GM21515 (cell line): ENCODE results near the gene CDHR2.

Experiments
- ATAC-seq: cut with Tn5 transposase; IDR thresholded peaks from one replicate; pipeline ENCODE4 v1.9.1; 2021; ENCODE audit not compliant: unreplicated experiment

The CDHR2 gene

GRCh38 chr5:176548967-176549444, at the start of gene CDHR2:
Gene CDHR2 (plus strand): TSS chr5:176549342. CDS start chr5:176565353, 16,011 bp downstream.
- ATAC-seq, result no peak

- no peak for ATAC-seq
Observed at GRCh38 chr5:176500511-176500910, 48.6 kb upstream of the CDHR2 start.

GRCh38 chr5:176501333-176501732, 47.8 kb upstream of the CDHR2 start:
- no peak for ATAC-seq

- no peak for ATAC-seq
Observed at GRCh38 chr5:176503496-176503895, 45.6 kb upstream of the CDHR2 start.

- ATAC-seq, result no peak
Observed at GRCh38 chr5:176507911-176508310, 41.2 kb upstream of the CDHR2 start.

- ATAC-seq, result no peak
Observed at GRCh38 chr5:176508603-176509002, 40.5 kb upstream of the CDHR2 start.

- ATAC-seq, result no peak
Observed at GRCh38 chr5:176513788-176514187, 35.4 kb upstream of the CDHR2 start.

- no peak for ATAC-seq
Observed at GRCh38 chr5:176514244-176514950, 34.7 kb upstream of the CDHR2 start.

GRCh38 chr5:176515396-176515795, 33.7 kb upstream of the CDHR2 start:
- no peak for ATAC-seq

- no peak for ATAC-seq
Observed at GRCh38 chr5:176517053-176517661, 32.0 kb upstream of the CDHR2 start.

GRCh38 chr5:176519810-176520720, 29.1 kb upstream of the CDHR2 start:
- ATAC-seq, result no peak

GRCh38 chr5:176521286-176521685, 27.9 kb upstream of the CDHR2 start:
- ATAC-seq, result no peak

GRCh38 chr5:176521699-176522263, 27.4 kb upstream of the CDHR2 start:
- no peak for ATAC-seq

- no peak for ATAC-seq
Observed at GRCh38 chr5:176524138-176524537, 25.0 kb upstream of the CDHR2 start.

- ATAC-seq, result no peak
Observed at GRCh38 chr5:176524987-176525386, 24.2 kb upstream of the CDHR2 start.

GRCh38 chr5:176525677-176526076, 23.5 kb upstream of the CDHR2 start:
- ATAC-seq, result no peak

GRCh38 chr5:176526462-176526861, 22.7 kb upstream of the CDHR2 start:
- ATAC-seq, result no peak

- ATAC-seq, result no peak
Observed at GRCh38 chr5:176527246-176528222, 21.6 kb upstream of the CDHR2 start.

- no peak for ATAC-seq
Observed at GRCh38 chr5:176528301-176528700, 20.8 kb upstream of the CDHR2 start.

- no peak for ATAC-seq
Observed at GRCh38 chr5:176528761-176529115, 20.4 kb upstream of the CDHR2 start.
